Activated T-helper 1 cell treated with Interleukin-2 at 50 U/mL for 16 hours (primary cell): ENCODE measurements around the gene SELENOM.
"Not testable (repeated sequence)": the region's sequence is repeated elsewhere in the genome, so short reads cannot be mapped to it uniquely, and the experiment has no call there.

Source experiments
- DNase-seq: peaks from one replicate; pipeline ENCODE4 v3.0.0-alpha.2; 2020; ENCODE audit warnings: low read depth

Gene SELENOM

DNA sequence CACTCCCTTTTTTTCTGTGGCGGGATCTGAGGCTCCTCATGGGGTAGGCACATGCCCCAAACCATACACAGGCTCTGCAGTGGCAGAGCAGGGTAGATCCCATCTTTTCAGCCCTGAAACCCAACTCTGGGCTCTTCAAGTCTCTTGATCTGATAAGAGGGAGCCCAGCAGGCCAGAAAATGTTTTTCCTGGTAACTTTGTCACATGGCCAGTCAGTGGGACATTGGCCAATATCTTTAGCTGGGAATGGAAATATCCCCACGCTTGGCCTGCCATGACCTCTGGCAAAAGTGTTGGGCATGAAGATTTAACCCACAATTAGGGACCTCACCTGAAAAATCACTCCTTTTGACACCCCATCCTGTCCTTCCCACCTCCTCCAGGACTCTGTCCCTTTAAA, 23.5 kb upstream of the SELENOM start:
- DNase-seq = no peak

DNA sequence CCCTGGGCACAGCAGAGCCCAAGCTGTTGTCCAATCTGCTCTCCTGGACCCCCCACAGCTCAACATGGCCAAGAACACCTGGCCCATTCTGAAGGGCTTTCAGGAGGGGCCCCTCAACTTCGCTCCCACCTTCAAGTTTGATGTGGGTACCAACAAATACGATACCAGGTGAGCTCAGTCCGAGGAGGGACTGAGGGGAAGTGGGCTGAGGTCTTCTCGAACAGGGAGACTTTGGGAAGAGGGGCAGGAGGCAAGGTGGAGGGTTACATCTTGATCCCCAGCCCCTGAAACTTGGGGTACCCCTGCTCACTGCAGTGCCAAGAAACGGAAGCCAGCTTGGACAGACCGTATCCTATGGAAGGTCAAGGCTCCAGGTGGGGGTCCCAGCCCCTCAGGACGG, 20.8 kb upstream of the SELENOM start:
- no peak for DNase-seq

DNA sequence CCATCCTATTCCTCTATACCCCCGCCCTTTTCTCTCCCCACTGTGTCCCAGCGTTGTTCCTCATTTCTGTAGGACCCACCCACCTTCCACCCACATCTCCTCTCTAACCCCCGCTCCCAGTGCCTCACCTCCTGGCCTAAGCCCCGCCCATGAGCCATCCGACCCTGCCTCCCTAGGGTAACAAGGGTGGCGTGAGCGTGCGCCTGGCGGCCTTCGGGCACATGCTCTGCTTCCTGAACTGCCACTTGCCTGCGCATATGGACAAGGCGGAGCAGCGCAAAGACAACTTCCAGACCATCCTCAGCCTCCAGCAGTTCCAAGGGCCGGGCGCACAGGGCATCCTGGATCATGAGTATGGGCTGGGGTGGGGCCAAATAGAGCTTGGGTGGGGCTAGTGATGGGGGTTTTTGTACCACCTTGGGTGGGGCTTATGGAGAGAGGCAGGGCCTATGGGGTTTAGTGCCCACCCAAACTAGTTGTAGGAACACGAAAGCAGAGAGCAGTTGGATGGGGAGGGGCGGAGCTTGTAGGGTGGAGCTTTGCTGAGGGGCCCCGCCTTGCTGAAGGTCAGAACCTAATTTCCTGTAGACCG, 19.9 kb upstream of the SELENOM start:
- no peak for DNase-seq

DNA sequence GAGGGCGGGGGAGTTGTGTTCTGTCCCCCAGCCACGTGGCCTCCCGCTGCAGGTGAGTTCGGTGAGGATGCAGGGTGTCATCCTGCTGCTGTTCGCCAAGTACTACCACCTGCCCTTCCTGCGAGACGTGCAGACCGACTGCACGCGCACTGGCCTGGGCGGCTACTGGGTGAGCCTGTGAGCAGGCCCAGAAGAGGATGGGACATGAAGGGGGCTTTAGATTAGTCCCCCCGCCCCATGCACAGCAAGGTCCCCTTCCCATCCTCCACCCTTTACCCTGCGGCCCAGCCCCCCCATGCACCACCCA, 19.5 kb upstream of the SELENOM start:
- DNase-seq = no peak

DNA sequence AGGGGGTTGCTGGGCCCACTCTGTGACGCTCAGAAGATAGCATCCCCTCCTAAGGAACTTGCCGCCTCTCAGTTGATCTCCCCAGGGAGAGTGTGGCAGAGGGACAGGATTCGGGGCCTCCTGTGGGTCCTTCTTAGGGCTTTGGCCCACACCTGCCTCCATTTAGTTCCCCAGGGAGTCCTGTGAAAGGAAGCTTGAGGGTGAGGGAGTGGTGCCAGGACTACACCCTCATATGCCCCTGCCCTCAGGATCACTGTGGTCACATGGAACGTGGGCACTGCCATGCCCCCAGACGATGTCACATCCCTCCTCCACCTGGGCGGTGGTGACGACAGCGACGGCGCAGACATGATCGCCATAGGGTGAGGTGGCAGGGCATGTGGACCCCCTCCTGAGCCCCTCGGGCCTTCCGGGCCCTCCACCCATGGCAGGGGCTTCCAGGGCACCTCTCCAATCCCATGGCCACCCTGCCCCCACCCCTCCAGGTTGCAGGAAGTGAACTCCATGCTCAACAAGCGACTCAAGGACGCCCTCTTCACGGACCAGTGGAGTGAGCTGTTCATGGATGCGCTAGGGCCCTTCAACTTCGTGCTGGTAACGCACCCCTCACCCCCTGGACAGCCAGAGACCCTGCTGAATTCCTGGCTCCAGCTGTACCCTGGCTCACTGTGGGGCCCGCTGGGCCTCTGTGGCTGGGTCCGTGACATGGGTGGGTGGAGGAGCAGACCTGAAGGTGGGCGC, 18.9 kb upstream of the SELENOM start:
- no peak for DNase-seq

DNA sequence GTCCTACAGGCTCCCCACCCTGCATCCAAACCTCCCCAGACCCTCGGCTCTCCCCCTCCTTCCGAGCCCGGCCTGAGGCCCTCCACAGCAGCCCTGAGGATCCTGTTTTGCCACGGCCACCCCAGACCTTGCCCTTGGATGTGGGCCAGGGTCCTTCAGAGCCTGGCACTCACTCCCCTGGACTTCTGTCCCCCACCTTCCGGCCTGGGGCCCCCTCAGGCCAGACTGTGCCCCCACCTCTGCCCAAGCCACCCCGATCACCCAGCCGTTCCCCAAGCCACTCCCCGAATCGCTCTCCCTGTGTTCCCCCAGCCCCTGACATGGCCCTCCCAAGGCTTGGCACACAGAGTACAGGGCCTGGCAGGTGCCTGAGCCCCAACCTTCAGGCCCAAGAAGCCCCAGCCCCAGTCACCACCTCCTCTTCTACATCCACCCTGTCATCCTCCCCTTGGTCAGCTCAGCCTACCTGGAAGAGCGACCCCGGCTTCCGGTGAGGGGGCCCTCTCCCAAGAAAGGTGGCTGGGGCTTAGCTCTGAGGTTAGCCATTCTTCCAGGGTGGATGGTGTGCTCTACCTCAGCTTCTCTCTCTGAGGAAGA, 18.3 kb upstream of the SELENOM start:
- no peak for DNase-seq

DNA sequence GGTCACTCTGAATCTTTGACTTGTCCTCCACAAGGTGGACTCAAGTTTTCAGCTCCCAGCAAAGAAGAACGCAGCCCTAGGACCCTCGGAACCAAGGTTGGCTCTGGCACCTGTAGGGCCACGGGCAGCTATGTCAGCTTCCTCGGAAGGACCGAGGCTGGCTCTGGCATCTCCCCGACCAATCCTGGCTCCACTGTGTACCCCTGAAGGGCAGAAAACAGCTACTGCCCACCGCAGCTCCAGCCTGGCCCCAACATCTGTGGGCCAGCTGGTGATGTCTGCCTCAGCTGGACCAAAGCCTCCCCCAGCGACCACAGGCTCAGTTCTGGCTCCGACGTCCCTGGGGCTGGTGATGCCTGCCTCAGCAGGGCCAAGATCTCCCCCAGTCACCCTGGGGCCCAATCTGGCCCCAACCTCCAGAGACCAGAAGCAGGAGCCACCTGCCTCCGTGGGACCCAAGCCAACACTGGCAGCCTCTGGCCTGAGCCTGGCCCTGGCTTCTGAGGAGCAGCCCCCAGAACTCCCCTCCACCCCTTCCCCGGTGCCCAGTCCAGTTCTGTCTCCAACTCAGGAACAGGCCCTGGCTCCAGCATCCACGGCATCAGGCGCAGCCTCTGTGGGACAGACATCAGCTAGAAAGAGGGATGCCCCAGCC, 17.6 kb upstream of the SELENOM start:
- DNase-seq = no peak

DNA sequence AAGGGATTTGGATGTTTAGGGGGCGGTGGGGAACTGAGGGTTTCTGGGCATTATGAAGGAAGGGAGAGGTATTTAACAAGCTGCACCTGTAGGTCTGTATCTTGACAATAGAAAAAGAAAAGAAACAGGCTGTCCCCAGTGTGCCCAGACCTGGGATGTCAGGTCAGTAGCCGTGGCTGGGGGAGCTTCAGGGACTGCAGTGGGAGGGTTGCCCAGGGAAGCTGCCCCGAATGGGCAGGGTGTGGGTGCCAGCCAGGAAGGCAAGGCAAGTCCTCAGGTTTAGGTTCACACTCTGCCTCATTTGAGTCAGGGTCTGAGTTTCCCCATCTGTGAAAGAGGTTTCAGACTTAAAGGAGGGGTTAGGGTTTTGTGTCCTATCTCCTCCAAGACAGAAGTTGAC, 16.9 kb upstream of the SELENOM start:
- DNase-seq = no peak

DNA sequence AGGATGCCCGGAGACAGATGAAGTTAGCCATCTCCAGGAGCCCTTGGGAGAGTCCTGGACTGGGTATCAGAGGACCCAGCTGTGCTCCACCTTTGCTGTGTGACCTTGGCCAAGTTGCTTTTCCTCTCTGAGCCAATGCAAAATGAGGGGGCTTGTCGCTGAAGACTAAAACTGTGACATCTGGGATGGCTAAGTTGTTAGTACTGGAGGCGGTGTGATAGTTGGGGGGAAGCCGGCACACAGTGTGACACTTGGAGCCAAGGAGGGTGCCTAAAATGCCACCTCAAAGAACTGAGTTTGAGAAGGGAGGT, 15.9 kb upstream of the SELENOM start:
- no peak for DNase-seq

DNA sequence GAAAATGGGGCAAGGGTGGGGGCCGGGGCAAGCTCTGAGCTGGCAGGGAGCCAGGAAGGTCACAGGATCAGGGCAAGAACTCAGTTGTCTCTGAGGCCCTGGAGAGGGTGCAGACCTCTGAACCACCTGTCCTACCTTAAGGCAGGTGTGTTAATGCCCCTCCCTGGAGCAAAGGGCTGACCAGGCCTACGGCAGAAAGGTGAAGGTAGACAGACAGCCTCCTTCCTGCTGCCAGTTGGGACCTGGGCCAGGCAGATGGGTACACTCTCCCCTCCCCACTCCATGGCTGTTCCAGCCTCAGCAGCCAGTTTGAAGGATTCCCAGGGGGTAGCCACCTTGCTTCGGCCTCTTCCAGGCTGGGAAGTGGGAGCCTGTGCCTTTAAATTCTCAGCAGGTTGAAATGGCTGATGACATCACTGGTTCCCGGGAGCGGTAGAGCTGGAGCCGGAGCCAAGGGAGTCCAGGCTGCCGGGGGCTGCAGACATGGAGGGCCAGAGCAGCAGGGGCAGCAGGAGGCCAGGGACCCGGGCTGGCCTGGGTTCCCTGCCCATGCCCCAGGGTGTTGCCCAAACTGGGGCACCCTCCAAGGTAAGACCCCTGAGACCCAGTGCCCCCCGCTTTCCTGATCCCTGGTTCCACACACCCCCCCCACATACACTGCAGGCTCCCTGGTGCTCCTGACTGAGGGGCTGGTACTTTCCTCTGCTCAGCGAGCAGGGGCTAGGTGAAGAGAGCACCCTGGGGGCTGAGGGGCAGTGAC, 15.3 kb upstream of the SELENOM start, which contains the start of gene INPP5J:
INPP5J (plus strand) TSS at position 435 of the 760 bp plus-strand sequence; CDS start at position 484, 49 bp downstream.
- DNase-seq = no peak

DNA sequence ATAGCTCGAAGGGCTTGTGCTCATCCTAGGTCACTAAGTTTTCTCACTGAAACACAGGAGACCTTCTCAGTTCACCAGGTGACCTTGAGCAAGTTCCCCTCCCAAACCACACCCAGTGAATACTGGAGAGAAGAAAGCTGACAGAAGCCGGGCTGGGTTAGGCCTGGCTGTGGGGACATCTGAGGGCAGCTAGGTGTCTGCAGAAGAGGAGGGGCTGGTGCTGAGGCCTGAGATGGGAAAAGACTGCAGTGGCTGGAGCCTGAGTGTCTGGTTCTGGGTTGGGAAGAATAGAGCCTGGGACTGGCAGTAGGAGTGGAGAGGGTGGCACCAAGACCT, 14.8 kb upstream of the SELENOM start:
- DNase-seq = no peak

DNA sequence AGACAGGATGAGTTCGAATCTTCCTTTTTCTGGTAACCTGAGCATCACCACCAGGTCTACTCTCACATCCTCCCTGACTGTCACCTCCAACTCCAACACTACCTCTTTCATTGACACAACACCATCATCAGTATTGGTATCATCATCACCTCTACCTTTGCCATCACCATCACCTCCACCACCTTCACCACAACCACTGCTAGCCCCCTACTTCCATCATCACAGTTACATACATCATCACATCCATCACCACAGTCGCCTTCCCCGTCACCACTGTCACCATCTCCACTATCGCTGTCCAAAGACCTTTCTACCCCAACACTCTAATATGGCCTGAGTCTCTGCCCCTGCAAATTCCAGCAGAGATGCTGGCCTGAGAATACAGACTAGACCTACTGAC, 14.0 kb upstream of the SELENOM start:
- DNase-seq = no peak

DNA sequence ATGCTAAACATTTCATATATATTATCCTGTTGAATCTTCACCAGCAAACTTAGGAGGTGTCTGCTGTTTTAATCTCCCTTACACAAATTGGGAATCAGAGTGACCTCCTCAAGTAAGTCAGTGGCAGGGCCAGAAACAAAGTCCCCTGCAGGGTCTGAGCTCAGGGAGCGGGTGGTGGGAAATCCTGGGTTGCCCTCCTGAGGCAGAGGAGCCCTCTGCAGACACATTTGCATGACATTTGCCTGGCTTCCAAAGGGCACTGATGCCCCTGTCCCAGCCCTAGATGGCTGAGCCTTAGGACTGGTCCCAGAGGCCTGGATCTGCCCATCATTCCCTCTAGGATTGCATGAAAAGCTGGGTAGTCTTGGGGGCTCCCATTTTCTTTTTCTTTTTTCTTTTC, 13.3 kb upstream of the SELENOM start:
- no peak for DNase-seq

DNA sequence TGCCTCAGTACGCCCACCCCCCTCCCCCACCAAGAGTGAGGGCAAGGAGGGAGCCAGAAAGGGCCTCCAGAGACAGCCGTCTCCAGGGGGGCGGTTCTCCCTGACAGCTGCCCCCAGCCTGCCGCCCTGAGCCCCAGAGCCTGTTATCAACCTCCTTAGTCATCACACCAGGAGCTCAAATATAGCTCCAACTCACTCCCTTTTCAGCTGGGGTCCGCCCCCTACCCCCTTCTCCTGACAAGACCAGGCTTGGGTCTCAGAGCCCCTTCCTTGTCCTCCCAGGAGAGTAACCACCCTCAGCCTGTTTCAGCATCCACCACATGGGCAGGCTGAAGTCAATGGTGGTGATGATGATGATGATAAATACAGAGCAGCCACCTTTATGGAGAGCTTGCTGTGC, 12.9 kb upstream of the SELENOM start:
- no peak for DNase-seq

DNA sequence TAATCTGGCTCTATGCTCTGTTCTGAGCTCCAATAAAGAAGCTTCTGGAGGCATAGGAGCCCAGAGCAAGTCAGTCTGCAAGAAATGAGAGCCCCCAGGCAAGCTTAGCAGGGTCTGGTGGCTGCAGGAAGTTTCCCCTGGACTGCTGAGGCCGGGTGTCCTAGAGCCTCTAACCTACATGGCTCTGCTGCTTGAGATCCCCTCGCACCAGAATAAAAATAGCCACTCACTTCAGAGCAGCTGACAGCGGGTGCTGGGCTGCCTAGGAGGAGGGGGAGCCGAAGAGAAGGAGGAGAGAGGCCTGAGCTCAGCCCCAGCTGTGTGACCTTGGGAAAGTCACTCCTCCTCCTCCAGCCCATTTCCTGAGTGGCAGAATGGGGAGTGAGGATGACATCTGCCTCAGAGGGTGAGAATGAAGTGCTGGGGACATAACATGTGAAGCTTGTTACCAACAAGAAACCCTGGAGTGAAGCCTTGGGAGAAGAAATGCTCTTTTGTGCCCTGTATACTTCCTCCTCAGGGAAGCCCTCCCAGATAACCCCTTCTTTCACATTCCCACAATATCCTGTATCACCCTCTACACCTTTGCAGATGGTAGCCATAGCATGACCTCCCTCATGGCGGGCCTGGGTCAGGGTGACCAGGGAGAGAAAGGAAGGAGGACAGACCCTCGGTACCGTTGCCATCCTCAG, 11.8 kb upstream of the SELENOM start:
- DNase-seq = no peak

DNA sequence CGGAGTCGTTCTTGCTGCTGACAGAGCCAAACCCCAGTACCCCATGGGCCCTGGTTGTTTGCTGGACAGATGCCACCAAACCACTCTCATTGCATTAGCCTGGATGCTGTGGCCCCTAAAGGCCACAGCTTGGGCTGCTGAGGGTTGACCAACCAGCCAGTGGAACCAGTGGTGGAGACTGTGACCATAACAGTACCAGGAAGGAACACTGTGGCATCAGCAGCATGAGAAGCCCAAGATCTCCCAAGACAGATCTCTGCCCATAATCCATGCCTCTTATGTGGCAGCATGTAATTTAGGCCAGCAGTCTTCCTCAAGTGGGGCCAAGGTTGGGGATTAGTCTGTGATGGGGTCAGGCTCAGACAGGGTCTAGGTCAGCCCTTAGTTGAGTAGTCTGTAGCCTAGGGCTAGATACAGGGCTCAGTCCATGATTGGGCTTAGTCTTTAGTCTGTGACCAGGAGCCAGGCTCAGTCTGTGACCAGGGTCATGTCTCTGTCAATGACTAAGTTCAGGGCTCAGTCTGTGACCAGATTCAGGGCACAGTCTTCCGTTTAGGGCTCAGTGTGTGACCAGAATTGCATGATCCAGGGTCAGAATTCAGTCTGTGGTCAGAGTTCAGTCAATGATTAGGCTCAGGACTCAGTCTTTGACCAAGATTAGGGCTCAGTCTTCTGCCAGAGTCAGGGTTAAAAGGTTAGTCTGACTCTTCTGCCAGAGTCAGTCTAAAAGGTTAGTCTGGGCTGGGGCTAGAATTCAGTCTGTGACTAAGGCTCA, 10.9 kb upstream of the SELENOM start:
- no peak for DNase-seq

DNA sequence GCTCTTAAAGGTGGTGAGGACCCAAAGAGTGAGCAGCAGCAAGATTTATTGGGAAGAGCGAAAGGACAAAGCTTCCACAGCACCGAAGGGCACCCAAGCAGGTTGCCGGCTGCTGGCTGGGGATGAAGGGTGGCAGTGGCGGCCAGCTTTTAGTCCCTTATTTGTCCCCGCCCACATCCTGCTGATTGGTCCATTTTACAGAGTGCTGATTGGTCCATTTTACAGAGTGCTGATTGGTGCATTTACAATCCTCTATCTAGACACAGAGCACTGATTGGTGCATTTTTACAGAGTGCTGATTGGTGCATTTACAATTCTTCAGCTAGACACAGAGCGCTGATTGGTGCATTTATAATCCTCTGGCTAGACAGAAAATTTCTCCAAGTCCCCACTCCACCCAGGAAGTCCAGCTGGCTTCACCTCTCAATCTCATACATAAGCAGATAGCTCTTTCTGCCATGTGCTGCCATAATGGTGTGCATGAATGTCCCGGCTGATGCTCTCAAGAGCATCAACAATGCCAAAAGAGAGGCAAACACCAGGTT, 5.3 kb upstream of the SELENOM start:
- DNase-seq = not testable (repeated sequence)

DNA sequence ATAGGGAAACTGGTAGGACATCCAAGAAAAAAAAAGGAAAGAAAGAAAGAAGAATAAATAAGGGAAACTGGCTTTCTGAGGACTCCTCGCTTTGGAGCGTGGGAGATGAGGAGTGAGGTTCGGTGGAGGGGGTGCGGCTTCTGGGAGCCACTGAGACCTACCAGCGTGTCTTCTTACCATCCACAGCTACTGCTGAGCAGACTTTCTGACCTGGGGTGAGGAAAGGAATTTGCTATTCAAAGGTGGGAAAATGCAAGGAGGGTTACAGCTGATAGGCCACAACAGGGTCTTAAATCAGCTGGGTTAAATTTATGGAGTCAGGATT, 488 bp upstream of the SELENOM start:
- DNase-seq = no peak

DNA sequence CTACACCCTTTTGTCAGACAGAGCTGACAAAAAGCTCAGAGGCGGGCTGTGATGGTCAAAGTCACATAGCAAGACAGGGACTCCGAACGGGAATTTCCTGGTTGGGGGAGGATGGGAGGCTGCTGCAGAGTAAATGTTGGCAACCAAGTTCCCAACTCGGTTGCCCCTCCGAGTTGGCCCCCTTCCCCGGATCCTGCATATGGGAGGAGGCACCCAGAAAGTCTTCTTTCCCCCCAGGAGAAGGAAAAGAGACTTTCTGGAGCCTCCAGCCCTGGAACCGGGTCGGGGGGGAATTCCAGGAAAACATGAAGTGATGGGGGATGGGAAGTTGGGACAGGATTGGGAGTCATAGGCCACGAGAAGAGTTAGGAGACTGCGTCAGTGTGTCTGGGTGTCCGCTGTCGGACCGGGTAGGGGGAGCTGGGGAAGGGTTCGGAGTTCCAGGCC, 614 bp downstream of the SELENOM start:
- DNase-seq = no peak

DNA sequence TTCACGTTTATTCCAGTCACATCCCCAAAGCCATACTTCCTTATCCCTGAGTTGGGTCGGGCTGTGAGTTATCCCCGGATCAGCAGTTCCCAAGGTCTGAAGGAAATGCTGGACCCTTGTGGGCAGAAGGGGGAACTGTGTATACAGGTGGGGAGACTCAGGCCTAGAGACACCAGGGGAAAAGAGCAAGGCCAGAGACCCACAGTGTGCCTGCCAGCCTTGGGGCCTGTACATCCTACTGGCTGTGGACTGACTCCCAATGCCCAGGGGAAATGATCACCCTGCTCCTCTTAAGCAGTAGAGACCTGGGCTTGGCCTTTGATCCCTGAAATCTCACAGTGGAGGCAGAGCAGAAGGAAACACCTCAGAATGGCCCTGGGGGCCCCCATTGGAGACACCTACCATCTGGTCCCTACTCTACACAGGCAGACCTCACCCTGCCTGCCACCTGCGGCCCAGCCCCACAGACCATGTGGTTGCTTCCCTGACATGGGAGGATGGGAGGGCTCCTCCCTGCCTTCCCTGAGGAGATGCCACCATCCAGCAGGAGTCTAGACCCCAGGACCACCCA, 1.3 kb downstream of the SELENOM start:
- DNase-seq = no peak
